ENCODE results near the gene BCAR1. TPM values are rescaled to one million over a fixed set of nuclear protein-coding genes. Genes with fewer than 3 reads are reported as not detected.

Gene BCAR1
- total and polyA plus RNA-seq, 2 of the 13 experiments (the other 11 are each of a cell fraction or from before 2014, with no cell fraction given): 48.1 to 51.7 TPM

DNA sequence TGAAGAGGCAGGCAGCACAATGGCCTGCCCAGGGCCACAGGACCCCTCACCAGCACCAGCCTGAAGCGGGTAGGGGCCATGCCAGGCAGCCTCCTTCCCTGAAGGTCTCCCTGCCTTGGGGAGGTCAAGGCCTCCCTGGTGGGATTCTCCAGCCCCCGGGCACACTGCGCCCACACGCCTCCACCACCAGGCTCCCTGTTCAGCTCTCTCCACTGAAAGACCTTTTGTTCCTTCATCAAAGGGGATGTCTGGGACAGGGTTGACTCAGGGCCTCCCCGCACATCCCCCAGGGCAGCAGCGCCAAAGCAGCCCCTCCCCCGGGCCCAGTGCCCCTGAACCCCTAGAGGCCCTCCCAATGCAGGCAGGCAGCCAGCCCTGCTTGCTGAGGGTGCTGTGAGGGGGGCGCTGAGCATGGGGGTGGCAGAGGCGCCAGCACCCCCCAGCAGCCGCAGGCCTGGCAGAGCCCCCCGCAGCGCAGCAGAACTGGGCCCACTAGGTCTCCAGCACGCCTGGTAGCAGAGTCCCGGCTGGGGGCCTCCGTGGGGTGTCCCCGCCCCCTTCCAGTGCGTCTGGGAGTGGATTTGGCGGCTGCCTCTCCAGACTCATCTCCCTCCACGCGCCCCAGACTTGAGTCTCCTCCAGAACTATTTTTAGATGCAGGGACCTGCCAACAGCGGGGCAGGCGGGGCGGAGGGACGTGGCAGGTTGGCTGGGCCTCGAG is 13.1 kb downstream of the BCAR1 start (continued):
- TF ChIP-seq HBP1 (CRISPR knock-in tag; IDR thresholded peaks at IDR 0.05; ENCODE audit: low read depth) (no peak), PITX1 (CRISPR knock-in tag; IDR thresholded peaks at IDR 0.05) (no peak), ZNF616 (CRISPR knock-in tag; IDR thresholded peaks at IDR 0.05; ENCODE audit: low read depth) (no peak), ARNT (IDR thresholded peaks at IDR 0.05) (no peak), ZNF747 (CRISPR knock-in tag; IDR thresholded peaks at IDR 0.05; ENCODE audit: borderline replicate concordance) (no peak), SRF (IDR thresholded peaks at IDR 0.05; ENCODE audit: low read depth, low read length) (no peak), NFKBIZ (CRISPR knock-in tag; IDR thresholded peaks at IDR 0.05) (no peak), TBL1XR1 (IDR thresholded peaks at IDR 0.05; ENCODE audit: borderline replicate concordance, low read length, partially characterized antibody) (no peak), ETV6 (CRISPR knock-in tag; conservative IDR thresholded peaks at IDR 0.05) (no peak), ELF4 (CRISPR knock-in tag; IDR thresholded peaks at IDR 0.05; ENCODE audit: borderline replicate concordance) (no peak), ZNF687 (CRISPR knock-in tag; IDR thresholded peaks at IDR 0.05) (peak; percentile 90), ZNF124 (CRISPR knock-in tag; IDR thresholded peaks at IDR 0.05) (no peak), ZNF333 (CRISPR knock-in tag; IDR thresholded peaks at IDR 0.05; ENCODE audit: borderline replicate concordance) (0 out of 2 replicates have a peak, but pooled peaks have one; percentile 21), ZMAT3 (CRISPR knock-in tag; conservative IDR thresholded peaks at IDR 0.05) (0 out of 2 replicates have a peak, but pooled peaks have one; percentile 42), ZNF567 (CRISPR knock-in tag; IDR thresholded peaks at IDR 0.05; ENCODE audit: borderline replicate concordance) (no peak), NFYC (CRISPR knock-in tag; IDR thresholded peaks at IDR 0.05) (no peak), ZNF670 (CRISPR knock-in tag; IDR thresholded peaks at IDR 0.05; ENCODE audit: borderline replicate concordance) (no peak)
- TF ChIP-seq, protein P1, sequence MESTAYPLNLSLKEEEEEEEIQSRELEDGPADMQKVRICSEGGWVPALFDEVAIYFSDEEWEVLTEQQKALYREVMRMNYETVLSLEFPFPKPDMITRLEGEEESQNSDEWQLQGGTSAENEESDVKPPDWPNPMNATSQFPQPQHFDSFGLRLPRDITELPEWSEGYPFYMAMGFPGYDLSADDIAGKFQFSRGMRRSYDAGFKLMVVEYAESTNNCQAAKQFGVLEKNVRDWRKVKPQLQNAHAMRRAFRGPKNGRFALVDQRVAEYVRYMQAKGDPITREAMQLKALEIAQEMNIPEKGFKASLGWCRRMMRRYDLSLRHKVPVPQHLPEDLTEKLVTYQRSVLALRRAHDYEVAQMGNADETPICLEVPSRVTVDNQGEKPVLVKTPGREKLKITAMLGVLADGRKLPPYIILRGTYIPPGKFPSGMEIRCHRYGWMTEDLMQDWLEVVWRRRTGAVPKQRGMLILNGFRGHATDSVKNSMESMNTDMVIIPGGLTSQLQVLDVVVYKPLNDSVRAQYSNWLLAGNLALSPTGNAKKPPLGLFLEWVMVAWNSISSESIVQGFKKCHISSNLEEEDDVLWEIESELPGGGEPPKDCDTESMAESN (CRISPR knock-in tag; conservative IDR thresholded peaks at IDR 0.05): 0 out of 2 replicates have a peak, but pooled peaks have one; percentile 24
- TF ChIP-seq, protein P2, sequence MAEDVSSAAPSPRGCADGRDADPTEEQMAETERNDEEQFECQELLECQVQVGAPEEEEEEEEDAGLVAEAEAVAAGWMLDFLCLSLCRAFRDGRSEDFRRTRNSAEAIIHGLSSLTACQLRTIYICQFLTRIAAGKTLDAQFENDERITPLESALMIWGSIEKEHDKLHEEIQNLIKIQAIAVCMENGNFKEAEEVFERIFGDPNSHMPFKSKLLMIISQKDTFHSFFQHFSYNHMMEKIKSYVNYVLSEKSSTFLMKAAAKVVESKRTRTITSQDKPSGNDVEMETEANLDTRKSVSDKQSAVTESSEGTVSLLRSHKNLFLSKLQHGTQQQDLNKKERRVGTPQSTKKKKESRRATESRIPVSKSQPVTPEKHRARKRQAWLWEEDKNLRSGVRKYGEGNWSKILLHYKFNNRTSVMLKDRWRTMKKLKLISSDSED (CRISPR knock-in tag; IDR thresholded peaks at IDR 0.05): no peak
- TF ChIP-seq, protein P3, sequence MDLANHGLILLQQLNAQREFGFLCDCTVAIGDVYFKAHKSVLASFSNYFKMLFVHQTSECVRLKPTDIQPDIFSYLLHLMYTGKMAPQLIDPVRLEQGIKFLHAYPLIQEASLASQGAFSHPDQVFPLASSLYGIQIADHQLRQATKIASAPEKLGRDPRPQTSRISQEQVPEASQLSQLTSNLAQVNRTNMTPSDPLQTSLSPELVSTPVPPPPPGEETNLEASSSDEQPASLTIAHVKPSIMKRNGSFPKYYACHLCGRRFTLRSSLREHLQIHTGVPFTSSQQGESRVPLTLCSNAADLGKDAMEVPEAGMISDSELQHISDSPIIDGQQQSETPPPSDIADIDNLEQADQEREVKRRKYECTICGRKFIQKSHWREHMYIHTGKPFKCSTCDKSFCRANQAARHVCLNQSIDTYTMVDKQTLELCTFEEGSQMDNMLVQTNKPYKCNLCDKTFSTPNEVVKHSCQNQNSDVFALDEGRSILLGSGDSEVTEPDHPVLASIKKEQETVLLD (CRISPR knock-in tag; IDR thresholded peaks at IDR 0.05; ENCODE audit: low read depth): no peak

All from HepG2 (cell line).